ENCODE data around the gene PCDHB11. TPM values are rescaled to one million over a fixed set of nuclear protein-coding genes. Genes with fewer than 3 reads are reported as not detected.
"Not testable (repeated sequence)": the region's sequence is repeated elsewhere in the genome, so short reads cannot be mapped to it uniquely, and the experiment has no call there.

PCDHB11 gene
- 0.40 and 1.1 TPM in 2 replicates for total RNA-seq (2014; rRNA removed; shearing (Covaris generic))

GRCh38 chr5:141199359-141200235, at the start of gene PCDHB11:
PCDHB11 (plus strand) TSS chr5:141199627; CDS start chr5:141199775, 148 bp downstream.
- peak; percentile 45 for DNase-seq (ENCODE audit: low read depth)

- peak; percentile 63 for DNase-seq (ENCODE audit: low read depth)
These were observed 49.6 kb upstream of the PCDHB11 start, which contains the start of gene PCDHB6 for GRCh38 chr5:141149812-141150211. PCDHB6 (plus strand) TSS chr5:141150057; CDS start chr5:141150258, 201 bp downstream.

- DNase-seq (ENCODE audit: low read depth), result peak; percentile 27
These were observed 49.0 kb upstream of the PCDHB11 start for GRCh38 chr5:141150224-141150992.

GRCh38 chr5:141150993-141151325, 48.5 kb upstream of the PCDHB11 start:
- DNase-seq (ENCODE audit: low read depth), result no peak

- not testable (repeated sequence) for DNase-seq (ENCODE audit: low read depth)
These were observed 47.8 kb upstream of the PCDHB11 start for GRCh38 chr5:141151632-141152031.

- not testable (repeated sequence) for DNase-seq (ENCODE audit: low read depth)
These were observed 47.3 kb upstream of the PCDHB11 start for GRCh38 chr5:141152096-141152495.

- peak; percentile 72 for DNase-seq (ENCODE audit: low read depth)
These were observed 43.7 kb upstream of the PCDHB11 start for GRCh38 chr5:141155540-141156374.

- not testable (repeated sequence) for DNase-seq (ENCODE audit: low read depth)
These were observed 42.1 kb upstream of the PCDHB11 start for GRCh38 chr5:141157356-141157755.

GRCh38 chr5:141157901-141158300, 41.5 kb upstream of the PCDHB11 start:
- DNase-seq (ENCODE audit: low read depth), result not testable (repeated sequence)

- peak; percentile 66 for DNase-seq (ENCODE audit: low read depth)
These were observed 26.8 kb upstream of the PCDHB11 start, which contains the start of gene PCDHB7 for GRCh38 chr5:141172381-141173204. PCDHB7 (plus strand) TSS chr5:141172644; CDS start chr5:141172836, 192 bp downstream.

GRCh38 chr5:141174291-141175104, 24.9 kb upstream of the PCDHB11 start:
- DNase-seq (ENCODE audit: low read depth), result not testable (repeated sequence)

- DNase-seq (ENCODE audit: low read depth), result no peak
These were observed 23.5 kb upstream of the PCDHB11 start for GRCh38 chr5:141175933-141176332.

- DNase-seq (ENCODE audit: low read depth), result peak; percentile 63
These were observed 21.7 kb upstream of the PCDHB11 start, which contains the start of gene PCDHB8 for GRCh38 chr5:141177577-141178191. PCDHB8 (plus strand) TSS chr5:141177790; CDS start chr5:141178035, 245 bp downstream.

- DNase-seq (ENCODE audit: low read depth), result not testable (repeated sequence)
These were observed 20.1 kb upstream of the PCDHB11 start for GRCh38 chr5:141179371-141179770.

- DNase-seq (ENCODE audit: low read depth), result not testable (repeated sequence)
These were observed 19.6 kb upstream of the PCDHB11 start for GRCh38 chr5:141179876-141180275.

GRCh38 chr5:141180313-141180712, 19.1 kb upstream of the PCDHB11 start:
- no peak for DNase-seq (ENCODE audit: low read depth)

- DNase-seq (ENCODE audit: low read depth), result peak; percentile 76
These were observed 17.2 kb upstream of the PCDHB11 start, which contains the start of gene PCDHB16 for GRCh38 chr5:141182248-141182647. PCDHB16 (plus strand) TSS chr5:141182387; CDS start chr5:141182560, 173 bp downstream.

- not testable (repeated sequence) for DNase-seq (ENCODE audit: low read depth)
These were observed 15.1 kb upstream of the PCDHB11 start for GRCh38 chr5:141184117-141184855.

Data from Daoy (cell line).